GM19240 (cell line): Measurements from ENCODE around the gene KCNQ5.

Source experiments
- DNase-seq: peaks from one replicate; pipeline ENCODE4 v3.0.0; 2011; ENCODE audit warnings: low spot score; ENCODE audit not compliant: insufficient read length

KCNQ5 gene

GRCh38 chr6:72999995-73000394, 378.1 kb downstream of the KCNQ5 start:
- no peak for DNase-seq

GRCh38 chr6:73000460-73000859, 378.6 kb downstream of the KCNQ5 start:
- no peak for DNase-seq

DNA sequence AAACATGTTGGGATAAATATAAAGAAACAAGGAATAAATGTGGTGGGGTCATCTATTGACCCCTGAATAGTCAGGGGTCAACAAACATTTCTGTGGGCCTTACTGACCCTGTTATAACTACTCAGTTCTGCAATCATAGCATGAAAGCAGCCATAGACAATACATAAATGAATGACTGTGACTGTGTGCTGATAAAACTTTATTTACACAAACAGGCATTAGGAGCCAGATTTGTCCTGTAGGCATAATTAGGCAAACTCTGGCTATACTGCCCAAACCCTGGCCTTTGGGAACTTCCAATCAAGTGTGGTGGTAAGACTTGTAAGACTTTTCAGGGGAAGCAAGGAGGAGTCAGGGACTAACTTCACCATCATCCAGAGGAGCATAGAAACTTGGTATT, 380.7 kb downstream of the KCNQ5 start:
- no peak for DNase-seq

DNA sequence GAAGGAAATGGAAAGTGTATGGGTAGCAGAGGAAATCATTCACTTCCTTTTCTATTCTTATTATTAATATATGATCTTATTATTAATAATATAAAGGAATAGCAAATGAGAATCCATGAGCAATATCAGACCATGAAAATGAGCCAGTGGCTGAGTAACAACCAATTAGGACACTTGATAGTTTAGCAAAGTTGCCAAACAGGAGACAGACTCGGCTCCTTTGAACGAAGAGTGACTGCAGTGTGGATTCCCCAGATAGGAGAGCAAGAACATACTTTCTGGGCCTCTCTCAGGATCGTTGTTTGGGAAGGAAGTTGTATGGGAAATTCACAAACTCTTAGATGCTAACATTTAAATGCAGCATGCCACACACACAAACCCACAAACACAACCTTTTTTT, 381.4 kb downstream of the KCNQ5 start:
- DNase-seq: no peak

DNA sequence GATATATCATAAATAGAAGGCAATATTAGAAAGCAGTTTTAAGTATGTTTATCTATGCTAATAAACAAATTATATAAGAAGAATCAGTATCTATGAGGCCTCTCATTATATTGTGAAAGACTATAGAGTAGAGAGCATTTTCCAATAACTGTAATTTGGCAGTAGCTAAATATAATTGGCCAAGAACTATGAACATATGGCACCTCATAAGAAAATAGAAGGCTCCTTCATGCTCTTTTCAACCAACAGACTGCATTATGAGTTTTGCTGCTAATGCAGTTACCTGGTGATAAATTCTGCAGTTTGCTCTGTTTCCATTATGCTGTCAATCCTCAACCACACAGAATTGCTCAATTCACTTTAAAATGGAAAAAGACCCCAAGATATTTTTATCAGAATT, 382.4 kb downstream of the KCNQ5 start:
- DNase-seq: no peak

DNA sequence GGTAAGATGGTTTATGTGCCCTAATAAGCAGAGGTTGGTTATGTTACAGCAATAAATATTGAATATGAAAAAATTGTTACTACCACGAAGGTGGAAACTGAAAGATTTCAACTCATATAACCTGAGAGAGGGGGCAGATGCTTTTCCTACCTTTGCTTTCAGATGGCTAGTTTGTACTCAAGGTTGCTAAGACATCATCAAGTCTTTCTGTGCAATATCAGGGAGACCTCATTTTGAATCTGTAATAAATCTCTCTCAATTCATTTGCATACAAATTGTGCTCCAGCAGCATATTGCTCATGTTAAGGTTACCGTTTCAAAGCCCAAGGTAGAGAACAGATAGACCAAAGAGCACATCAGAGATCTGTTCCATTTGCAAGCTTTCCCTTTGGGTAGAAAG, 383.0 kb downstream of the KCNQ5 start:
- no peak for DNase-seq

- DNase-seq: no peak
Observed at GRCh38 chr6:73006146-73006545, 384.3 kb downstream of the KCNQ5 start.

- no peak for DNase-seq
Observed at GRCh38 chr6:73011945-73012344, 390.1 kb downstream of the KCNQ5 start.

- no peak for DNase-seq
Observed at GRCh38 chr6:73017476-73017875, 395.6 kb downstream of the KCNQ5 start.

- no peak for DNase-seq
Observed at GRCh38 chr6:73024598-73024997, 402.7 kb downstream of the KCNQ5 start.

DNA sequence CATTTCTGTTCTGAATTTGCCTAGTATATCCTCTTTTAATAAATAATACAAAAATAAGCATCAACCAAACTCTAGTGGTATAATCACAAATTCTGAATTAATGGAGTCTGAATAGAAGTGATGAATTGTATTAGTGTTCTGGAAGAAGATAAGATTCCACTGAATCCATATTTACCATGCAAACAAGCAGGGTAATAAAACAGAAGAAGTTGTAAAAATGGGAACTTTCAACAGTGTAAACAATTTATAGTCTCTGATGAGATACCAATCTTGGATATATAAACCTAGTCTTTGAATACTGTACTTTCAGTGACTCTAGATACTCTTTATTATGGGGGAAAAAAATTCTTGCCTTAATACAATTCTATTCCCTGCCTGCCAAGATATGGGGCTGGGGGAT, 405.8 kb downstream of the KCNQ5 start:
- no peak for DNase-seq

DNA sequence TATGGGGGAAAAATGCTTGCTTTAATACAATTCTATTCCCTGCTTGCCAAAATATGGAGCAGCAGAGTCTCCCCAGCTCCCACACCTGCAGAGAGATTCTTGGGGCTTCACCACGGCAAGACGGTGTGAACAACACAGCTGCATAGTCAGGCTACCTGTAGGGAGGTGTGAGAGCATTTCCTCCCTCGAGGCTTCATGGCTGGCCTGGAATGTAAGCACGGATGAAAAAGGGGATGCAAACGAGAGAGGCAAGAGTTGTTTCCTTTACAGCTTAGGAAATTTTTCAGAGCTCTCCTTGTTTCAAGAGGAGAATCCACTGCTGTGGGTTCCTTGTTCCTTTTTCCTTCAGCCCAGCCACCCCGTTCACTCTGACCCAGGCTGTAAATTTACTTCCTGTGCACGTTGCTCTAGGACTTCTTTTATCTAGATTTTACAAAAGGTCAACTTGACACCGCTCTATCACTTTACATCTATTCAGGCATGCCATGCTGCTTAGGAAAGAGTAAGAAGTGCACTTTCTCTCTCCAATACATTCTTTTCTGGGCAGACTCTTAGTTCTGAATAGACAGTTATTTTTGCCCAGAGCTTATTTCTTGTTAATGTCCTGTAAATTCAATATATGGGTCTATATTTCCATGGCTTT, 406.4 kb downstream of the KCNQ5 start:
- no peak for DNase-seq

- no peak for DNase-seq
Observed at GRCh38 chr6:73028893-73029450, 407.1 kb downstream of the KCNQ5 start.

- DNase-seq: no peak
Observed at GRCh38 chr6:73030257-73030656, 408.4 kb downstream of the KCNQ5 start.

- DNase-seq: no peak
Observed at GRCh38 chr6:73030791-73031782, 409.2 kb downstream of the KCNQ5 start.

DNA sequence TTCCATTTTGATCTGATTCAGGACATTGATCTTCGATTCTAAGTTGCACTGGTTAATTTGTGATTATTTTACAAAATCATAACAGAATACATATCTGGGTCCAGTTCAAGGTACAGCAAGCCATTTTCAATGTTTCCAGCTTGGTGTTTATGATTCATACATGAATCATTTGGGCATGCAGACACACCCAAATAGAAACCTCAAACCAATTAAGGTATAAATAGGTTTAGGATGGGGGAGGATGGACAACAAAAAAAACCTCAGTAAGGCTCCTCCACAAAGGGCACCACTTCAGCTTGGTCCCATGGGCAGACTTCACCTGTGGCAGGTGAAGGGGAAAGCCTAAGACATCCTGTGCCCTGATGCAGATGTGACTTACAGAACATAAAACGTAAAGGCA, 410.7 kb downstream of the KCNQ5 start:
- no peak for DNase-seq

GRCh38 chr6:73036689-73037088, 414.8 kb downstream of the KCNQ5 start:
- no peak for DNase-seq

DNA sequence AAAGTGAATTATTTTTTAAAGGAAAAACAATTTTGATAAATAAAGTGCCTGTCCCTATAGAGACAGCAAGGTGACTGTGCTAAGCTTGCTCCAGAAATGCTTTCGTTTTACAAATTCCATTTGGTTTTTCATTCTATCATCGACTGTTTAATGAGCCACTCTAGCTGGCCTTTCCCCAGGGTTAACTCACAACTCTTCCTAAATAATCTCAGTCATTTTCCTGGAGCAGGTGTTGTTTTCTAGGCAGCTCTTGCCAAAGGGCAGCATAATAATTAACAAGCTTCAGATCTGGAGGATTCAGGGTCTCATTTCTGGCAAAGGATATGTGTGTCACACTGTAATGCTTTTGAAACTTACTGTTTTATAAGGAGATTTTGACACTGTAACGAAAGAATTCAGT, 419.2 kb downstream of the KCNQ5 start:
- no peak for DNase-seq

DNA sequence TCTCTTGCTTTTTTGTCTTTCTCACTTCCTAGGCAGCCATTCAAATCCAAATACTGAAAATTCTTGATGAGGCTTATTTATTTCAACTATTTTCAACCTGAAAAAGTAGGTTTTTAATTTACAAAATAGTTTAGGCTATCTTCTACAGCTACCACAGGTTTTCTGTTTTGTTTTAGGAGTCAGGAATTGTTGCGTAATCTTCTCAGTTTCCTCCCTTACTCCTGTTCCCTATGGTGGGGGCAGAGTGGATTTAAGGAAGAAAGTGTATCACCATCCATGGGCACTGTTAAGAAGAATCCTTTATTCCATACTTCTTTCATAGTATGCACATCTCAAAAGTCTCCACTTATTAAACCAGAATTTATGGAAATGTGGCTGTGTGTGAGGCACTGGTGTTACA, 421.0 kb downstream of the KCNQ5 start:
- no peak for DNase-seq

DNA sequence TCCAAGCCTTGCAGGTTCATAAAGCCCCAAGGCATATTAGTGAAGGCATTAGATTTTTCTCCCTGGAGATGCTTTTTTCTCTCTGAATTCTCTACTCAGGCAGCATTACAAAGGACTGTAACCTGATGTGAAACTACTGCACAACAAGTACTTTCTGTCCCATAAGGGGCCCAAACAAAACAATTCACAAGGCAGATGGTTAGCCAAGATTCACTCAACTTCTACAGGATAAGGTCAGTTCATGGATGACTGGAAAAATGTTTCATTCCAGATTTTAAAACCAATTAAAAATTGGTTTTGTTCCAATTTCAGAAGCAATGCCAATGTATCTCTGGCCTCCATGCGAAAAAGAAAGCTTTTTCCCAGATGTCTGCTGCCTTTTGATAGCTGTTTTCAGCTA, 421.6 kb downstream of the KCNQ5 start:
- no peak for DNase-seq

GRCh38 chr6:73045609-73046008, 423.7 kb downstream of the KCNQ5 start:
- no peak for DNase-seq

GRCh38 chr6:73047801-73048200, 425.9 kb downstream of the KCNQ5 start:
- no peak for DNase-seq
